Keratinocyte (primary cell): ENCODE results near the gene TSPAN18. TPM values are rescaled to one million over a fixed set of nuclear protein-coding genes. Genes with fewer than 3 reads are reported as not detected.

Experiments
- DNase-seq: peaks from one replicate; pipeline ENCODE4 v3.0.0-alpha.2; 2011; ENCODE audit warnings: low read depth, missing footprints, low spot score
- FAIRE-seq: peaks from 2 replicates; lab custom pipeline; 2011; peaks lifted over from hg19 to GRCh38; lab: Jason Lieb, UNC
- H2AFZ ChIP-seq: 2 replicates; pipeline ENCODE4 v1.6.0; 2012; ENCODE audit warnings: low read length, control low read depth, inconsistent platforms; ENCODE audit not compliant: control insufficient read depth
- H3K27ac ChIP-seq: 2 replicates; pipeline ENCODE4 v1.5.1; 2011; ENCODE audit warnings: low read length; ENCODE audit not compliant: control insufficient read depth, insufficient read depth
- H3K27me3 ChIP-seq: 3 replicates; pipeline ENCODE4 v1.6.0; 2011; ENCODE audit warnings: low read length; ENCODE audit not compliant: control insufficient read depth, insufficient read depth; ENCODE audit errors: extremely low read depth
- H3K36me3 ChIP-seq, 2 experiments: 2 replicates in 1 of 2; 3 replicates in 1 of 2; pipeline ENCODE4 v1.5.1; 2011; ENCODE audit warnings: low read length in 2 of 2, mild to moderate bottlenecking in 1 of 2; ENCODE audit not compliant: control insufficient read depth in 2 of 2, insufficient read depth in 2 of 2; ENCODE audit errors: extremely low read depth in 1 of 2
- H3K4me1 ChIP-seq: 3 replicates; pipeline ENCODE4 v1.5.1; 2011; ENCODE audit warnings: low read length; ENCODE audit not compliant: control insufficient read depth, insufficient read depth; ENCODE audit errors: extremely low read depth
- H3K4me2 ChIP-seq: 3 replicates; pipeline ENCODE4 v1.6.0; 2011; ENCODE audit warnings: low read depth, low read length; ENCODE audit not compliant: control insufficient read depth, insufficient read depth; ENCODE audit errors: extremely low read depth
- H3K4me3 ChIP-seq, 3 experiments: fragments of 200-600 bp in 1 of 3; sonication (generic) in 1 of 3; 2 replicates in 2 of 3; 3 replicates in 1 of 3; pipeline ENCODE4 v1.5.1; 2011 to 2016; ENCODE audit warnings: low read length in 3 of 3, mild to moderate bottlenecking in 3 of 3, control low read depth in 2 of 3, inconsistent platforms in 1 of 3, low read depth in 1 of 3, mixed read lengths in 1 of 3, mixed run types in 1 of 3, moderate library complexity in 1 of 3; ENCODE audit not compliant: control insufficient read depth in 2 of 3, insufficient read depth in 2 of 3; ENCODE audit errors: extremely low read depth in 1 of 3
- H3K79me2 ChIP-seq: 2 replicates; pipeline ENCODE4 v1.6.0; 2012; ENCODE audit warnings: low read length; ENCODE audit not compliant: control insufficient read depth, insufficient read depth
- H3K9ac ChIP-seq: 3 replicates; pipeline ENCODE4 v1.6.0; 2011; ENCODE audit warnings: low read length; ENCODE audit not compliant: control insufficient read depth, insufficient read depth; ENCODE audit errors: extremely low read depth
- H3K9me1 ChIP-seq: 3 replicates; pipeline ENCODE4 v1.6.0; 2011; ENCODE audit warnings: low read length; ENCODE audit not compliant: control insufficient read depth, insufficient read depth; ENCODE audit errors: extremely low read depth
- H3K9me3 ChIP-seq: 2 replicates; pipeline ENCODE4 v1.5.1; 2012; ENCODE audit warnings: low read depth, low read length; ENCODE audit not compliant: control insufficient read depth
- H4K20me1 ChIP-seq: 3 replicates; pipeline ENCODE4 v1.6.0; 2011; ENCODE audit warnings: low read length; ENCODE audit not compliant: control insufficient read depth, insufficient read depth; ENCODE audit errors: extremely low read depth
- CTCF ChIP-seq, 3 experiments: IDR thresholded peaks in 1 of 3; conservative IDR thresholded peaks in 1 of 3; optimal IDR thresholded peaks in 1 of 3; 2 replicates in 2 of 3; 3 replicates in 1 of 3; pipeline versions ENCODE3 to v1.5.1; 2011; ENCODE audit warnings: low read length in 3 of 3, mild to moderate bottlenecking in 3 of 3, moderate library complexity in 2 of 3, control low read depth in 1 of 3, inconsistent platforms in 1 of 3; ENCODE audit not compliant: insufficient read depth in 2 of 3; ENCODE audit errors: extremely low read depth in 1 of 3
- EZH2 ChIP-seq: IDR thresholded peaks from one replicate; pipeline ENCODE4 v1.6.1; 2012; ENCODE audit warnings: inconsistent platforms, mild to moderate bottlenecking, low read length, moderate library complexity
- dilution Hi-C: fragments of 300-500 bp; cut with MboI; formaldehyde crosslinking; loops from one replicate; pipeline ENCODE4 v1.7.0; 2020; ENCODE audit warnings: low sequenced_read_pairs; ENCODE audit not compliant: extremely low pct_ligation_motif_present
- polyA plus RNA-seq, 5 experiments: library from polyadenylated mRNA; depleted of rRNA in 3 of 5; stranded (reverse) in 3 of 5; stranded (forward) in 1 of 5; unstranded in 1 of 5; fragments of >200 nt; gene quantifications; 1 replicate in 1 of 5; 2 replicates in 3 of 5; 3 replicates in 1 of 5; pipeline versions ENCODE4 v1.2.1 to v1.2.3, GENCODE V29; 2011 to 2012; ENCODE audit warnings: missing spikeins in 2 of 5, low read depth in 1 of 5, low replicate concordance in 1 of 5

TSPAN18 gene
- polyA plus RNA-seq, 1 donor (not counting 4 experiments of a cell fraction or from before 2014, with no cell fraction given), result not detected

- Histone ChIP-seq H3K9me3 (no peaks in the 10 kb centered on the region), H2AFZ (no peak overlapping the region), H3K9me1 (no peaks in the 10 kb centered on the region), H3K4me1 (no peaks in the 10 kb centered on the region), H3K27ac (no peak overlapping the region), H3K9ac (no peak overlapping the region), H3K36me3 (no peaks in the 10 kb centered on the region), H3K79me2 (no peaks in the 10 kb centered on the region), H4K20me1 (no peaks in the 10 kb centered on the region), H3K4me3 (no peak overlapping the region), H3K27me3 (peaks cover 3% of the 10 kb centered on the region), H3K4me2 (no peak overlapping the region)
- dilution Hi-C loops, result no loop called here
- TF ChIP-seq EZH2, result no peak
- TF ChIP-seq CTCF (optimal IDR thresholded peaks at IDR 0.05 in 1 of 3, IDR thresholded peaks at IDR 0.05 in 1 of 3, conservative IDR thresholded peaks at IDR 0.05 in 1 of 3; ENCODE audit: extremely low read depth in 1 of 3, insufficient read depth in 2 of 3, low read length in 3 of 3), result no peak
- no peak for DNase-seq
- FAIRE-seq, result no peak
Observed at GRCh38 chr11:44767421-44767820, 40.7 kb downstream of the TSPAN18 start.

GRCh38 chr11:44770401-44770800, 43.6 kb downstream of the TSPAN18 start:
- Histone ChIP-seq H3K4me2 (no peak overlapping the region), H4K20me1 (no peaks in the 10 kb centered on the region), H3K27ac (no peak overlapping the region), H3K79me2 (no peaks in the 10 kb centered on the region), H3K27me3 (peaks cover 3% of the 10 kb centered on the region), H3K4me1 (no peaks in the 10 kb centered on the region), H2AFZ (no peak overlapping the region), H3K9me1 (no peaks in the 10 kb centered on the region), H3K9ac (no peak overlapping the region), H3K36me3 (no peaks in the 10 kb centered on the region), H3K4me3 (no peak overlapping the region), H3K9me3 (no peaks in the 10 kb centered on the region)
- dilution Hi-C loops, result no loop called here
- TF ChIP-seq EZH2 (no peak), CTCF (optimal IDR thresholded peaks at IDR 0.05 in 1 of 3, IDR thresholded peaks at IDR 0.05 in 1 of 3, conservative IDR thresholded peaks at IDR 0.05 in 1 of 3; ENCODE audit: extremely low read depth in 1 of 3, insufficient read depth in 2 of 3, low read length in 3 of 3) (no peak)
- no peak for FAIRE-seq
- DNase-seq, result no peak
